HTERT RPE-1 (cell line): ENCODE results near the gene OSCP1.

Experiments
- in situ Hi-C: fragments of 300-500 bp; cut with MboI; formaldehyde crosslinking; loops from 4 replicates; pipeline ENCODE4 v1.14.3; 2020; ENCODE audit warnings: low sequenced_read_pairs

The OSCP1 gene

GRCh38 chr1:36411674-36412648, 38.3 kb downstream of the OSCP1 start:
- in situ Hi-C loops, result no loop called here

- in situ Hi-C loops, result no loop called here
These were observed 41.8 kb downstream of the OSCP1 start for GRCh38 chr1:36408479-36408878.

- in situ Hi-C loops, result no loop called here
These were observed 43.8 kb downstream of the OSCP1 start for GRCh38 chr1:36406440-36406839.

DNA sequence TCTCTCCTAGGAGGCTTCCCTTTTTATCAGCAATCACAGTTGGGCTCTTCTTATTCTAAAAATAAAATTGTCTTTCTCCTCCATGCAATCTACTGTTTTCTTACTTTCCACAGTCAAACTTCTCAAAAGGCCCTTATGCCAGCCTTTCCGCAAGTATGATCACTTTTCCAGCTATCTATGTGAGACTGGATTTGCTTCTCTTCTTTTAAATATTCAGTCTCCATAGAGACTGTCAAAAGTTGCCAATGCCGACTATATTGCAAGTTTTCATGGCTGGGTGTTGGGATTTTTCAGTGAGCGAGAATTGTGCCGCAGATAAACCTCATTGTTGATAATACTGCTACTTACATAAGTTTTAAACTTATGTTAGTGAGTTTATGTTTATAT, 47.8 kb downstream of the OSCP1 start:
- in situ Hi-C loops, result no loop called here

GRCh38 chr1:36401602-36402503, 48.4 kb downstream of the OSCP1 start:
- in situ Hi-C loops, result no loop called here

GRCh38 chr1:36400825-36401601, 49.2 kb downstream of the OSCP1 start:
- in situ Hi-C loops, result no loop called here

GRCh38 chr1:36400514-36400824, 49.8 kb downstream of the OSCP1 start:
- in situ Hi-C loops, result no loop called here

DNA sequence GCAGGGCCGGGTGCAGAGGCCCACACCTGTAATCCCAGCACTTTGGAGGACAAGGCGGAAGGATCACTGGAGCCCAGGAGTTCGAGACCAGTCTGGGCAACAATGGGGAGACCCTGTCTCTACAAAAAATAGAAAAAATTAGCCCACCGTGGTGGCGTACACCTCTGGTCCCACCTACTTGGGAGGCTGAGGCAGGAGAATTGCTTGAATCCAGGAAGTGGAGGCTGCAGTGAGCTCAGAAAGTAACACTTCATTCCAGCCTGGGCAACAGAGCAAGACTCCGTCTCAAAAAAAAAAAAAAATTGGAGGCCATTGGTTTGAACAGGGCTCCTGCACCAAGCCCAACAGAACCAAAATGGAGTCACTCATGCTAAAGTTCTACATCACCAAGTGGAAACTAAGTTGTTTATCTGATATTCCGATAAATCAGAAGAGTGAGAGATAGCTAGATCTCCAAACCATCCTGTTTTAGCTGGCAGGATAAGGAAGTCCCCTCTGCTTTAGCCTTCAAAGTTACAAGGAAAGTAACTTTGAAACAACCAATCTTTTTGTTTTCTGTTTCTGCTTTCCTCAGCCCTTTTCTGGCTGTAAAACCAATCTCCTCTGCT, 51.8 kb downstream of the OSCP1 start:
- in situ Hi-C loops, result no loop called here

- in situ Hi-C loops, result no loop called here
These were observed 52.6 kb downstream of the OSCP1 start, which contains the start of gene LSM10 for GRCh38 chr1:36397378-36398230. Gene LSM10 (minus strand): TSS chr1:36397908. CDS start chr1:36394129, 3,779 bp downstream.

- in situ Hi-C loops, result no loop called here
These were observed 53.2 kb downstream of the OSCP1 start for GRCh38 chr1:36397083-36397377.

DNA sequence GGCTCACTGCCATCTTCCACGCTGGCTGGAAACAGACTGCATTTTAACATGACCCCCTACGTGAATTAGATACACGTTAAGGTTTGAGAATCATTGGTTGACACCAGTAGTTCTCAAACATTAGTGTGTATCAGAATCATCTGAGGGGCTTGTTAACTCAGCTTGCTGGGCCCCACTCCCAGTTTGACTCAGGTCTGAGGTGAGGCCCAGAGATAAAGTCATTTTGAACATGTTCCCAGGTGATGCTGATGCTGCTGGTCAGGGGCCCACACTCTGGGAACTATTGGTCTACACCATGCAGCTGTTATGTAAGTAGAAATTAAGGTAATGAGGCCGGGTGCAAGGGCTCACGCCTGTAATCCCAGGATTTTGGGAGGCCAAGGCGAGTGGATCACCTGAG, 53.9 kb downstream of the OSCP1 start:
- in situ Hi-C loops, result no loop called here

GRCh38 chr1:36393686-36394085, 56.6 kb downstream of the OSCP1 start:
- in situ Hi-C loops, result no loop called here

DNA sequence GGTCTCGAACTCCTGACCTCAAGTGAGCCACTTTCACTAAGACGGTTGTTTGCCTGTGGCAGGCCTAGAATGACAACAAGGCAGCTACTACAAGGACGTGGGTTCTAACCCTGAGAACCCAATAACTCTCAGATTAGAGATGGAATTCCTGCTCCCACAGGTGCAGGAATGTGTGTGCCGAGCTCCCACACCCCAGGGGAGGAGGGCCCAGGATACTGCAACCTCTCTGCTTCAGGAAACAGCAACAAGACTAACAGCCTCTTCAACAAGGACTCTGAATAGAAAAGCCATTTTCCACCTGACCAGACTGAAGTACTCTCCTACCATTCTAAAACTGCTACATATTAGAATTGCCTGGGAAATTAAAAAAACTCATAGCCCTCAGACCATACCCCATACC, 57.4 kb downstream of the OSCP1 start:
- in situ Hi-C loops, result no loop called here

DNA sequence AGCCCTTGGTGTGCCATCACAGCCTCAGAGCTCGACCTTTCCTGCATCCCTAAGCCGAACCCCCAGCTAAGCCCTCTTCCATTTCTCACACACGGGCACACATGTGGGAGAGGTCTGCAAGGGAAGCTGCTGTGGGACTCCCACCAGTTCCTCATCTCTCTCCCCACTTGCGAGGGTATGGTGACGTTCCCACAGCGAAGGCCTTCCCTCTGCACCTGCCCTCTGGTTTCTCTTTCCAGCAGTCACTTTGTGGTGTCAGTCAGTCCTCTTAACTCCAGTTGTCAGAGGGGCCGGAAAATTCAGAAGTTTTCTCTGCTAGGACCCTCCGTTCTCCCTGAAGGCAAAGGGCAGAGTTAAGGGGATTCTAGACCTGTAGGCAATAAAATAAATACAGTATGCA, 59.0 kb downstream of the OSCP1 start:
- in situ Hi-C loops, result no loop called here

DNA sequence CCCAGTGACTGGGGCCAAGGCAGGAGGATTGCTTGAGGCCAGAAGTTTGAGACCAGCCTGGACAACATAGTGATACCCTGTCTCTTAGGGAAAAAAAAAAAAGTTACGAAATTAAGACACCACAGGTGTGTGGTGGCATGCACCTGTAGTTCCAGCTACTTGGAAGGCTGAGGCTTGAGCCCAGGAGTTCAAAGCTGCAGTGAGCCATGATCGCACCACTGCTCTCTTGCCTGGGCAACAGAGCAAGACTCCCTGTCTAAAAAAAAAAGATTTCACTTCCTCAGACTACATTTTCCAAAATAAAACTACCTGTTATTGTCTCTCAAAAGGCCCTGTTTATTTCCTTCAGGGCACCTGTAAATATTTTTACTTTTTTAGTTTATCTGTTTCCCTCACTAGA, 59.8 kb downstream of the OSCP1 start:
- in situ Hi-C loops, result no loop called here

DNA sequence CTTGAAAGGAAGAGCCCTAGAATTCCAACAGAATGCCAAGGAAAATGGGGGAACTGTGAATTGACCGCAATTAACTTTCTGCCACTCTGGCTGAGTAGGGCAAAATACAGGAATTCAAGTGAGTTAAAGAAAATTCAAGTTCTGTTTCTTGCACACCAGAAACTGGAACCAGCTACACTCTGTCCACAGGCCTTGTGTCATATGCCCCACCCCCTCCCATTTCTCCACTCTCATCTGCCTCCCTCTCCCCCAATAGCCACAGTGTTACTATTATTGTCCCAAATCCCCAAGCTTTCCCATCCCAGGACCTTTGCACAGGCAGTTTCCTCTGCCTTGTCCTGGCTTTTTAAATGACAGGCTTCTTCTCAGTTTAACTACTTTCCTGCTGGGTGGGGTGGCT, 60.3 kb downstream of the OSCP1 start:
- in situ Hi-C loops, result no loop called here

- in situ Hi-C loops, result no loop called here
These were observed 61.0 kb downstream of the OSCP1 start for GRCh38 chr1:36389261-36389660.

- in situ Hi-C loops, result no loop called here
These were observed 62.9 kb downstream of the OSCP1 start for GRCh38 chr1:36387141-36387949.
